HFFc6 (cell line): Measurements from ENCODE around the gene PPARGC1A. TPM values are rescaled to one million over a fixed set of nuclear protein-coding genes. Genes with fewer than 3 reads are reported as not detected.

Experiments
- DNase-seq: peaks from one replicate; pipeline ENCODE4 v3.0.0-alpha.2; 2018
- H3K27ac Mint-ChIP-seq: 2 replicates; pipeline ENCODE4 v1.8.0; 2020; ENCODE audit warnings: mild to moderate bottlenecking, mixed read lengths
- H3K27me3 Mint-ChIP-seq: 2 replicates; pipeline ENCODE4 v1.8.0; 2021; ENCODE audit warnings: mild to moderate bottlenecking, moderate library complexity, mixed read lengths; ENCODE audit not compliant: insufficient read depth
- H3K36me3 Mint-ChIP-seq: 2 replicates; pipeline ENCODE4 v1.8.0; 2021; ENCODE audit warnings: low read depth, mixed read lengths
- H3K4me1 Mint-ChIP-seq: 2 replicates; pipeline ENCODE4 v1.8.0; 2020; ENCODE audit warnings: low read depth, mixed read lengths
- H3K4me3 Mint-ChIP-seq: 2 replicates; pipeline ENCODE4 v1.8.0; 2020; ENCODE audit warnings: mild to moderate bottlenecking, moderate library complexity, mixed read lengths
- H3K9me3 Mint-ChIP-seq: 2 replicates; pipeline ENCODE4 v1.8.0; 2020; ENCODE audit warnings: mild to moderate bottlenecking, mixed read lengths
- total RNA-seq, 6 experiments: library from RNA; stranded (reverse); fragmentation: NEBNext Ultra II Directional; extraction: Animal tissue kit (Norgen Biotek cat#: 25700); gene quantifications; 2 replicates in 1 of 6; 3 replicates in 5 of 6; pipeline ENCODE4 v1.2.3, GENCODE V29; 2021
- TF ChIP-seq, protein P1 (sequence below): fragments of 200-600 bp; sonication (generic); IDR thresholded peaks from 2 replicates; pipeline ENCODE4 v1.5.0; 2021; ENCODE audit warnings: antibody characterized with exemption, mild to moderate bottlenecking

PPARGC1A gene
- total RNA-seq, 6 experiments from 2014 or later = not detected

DNA sequence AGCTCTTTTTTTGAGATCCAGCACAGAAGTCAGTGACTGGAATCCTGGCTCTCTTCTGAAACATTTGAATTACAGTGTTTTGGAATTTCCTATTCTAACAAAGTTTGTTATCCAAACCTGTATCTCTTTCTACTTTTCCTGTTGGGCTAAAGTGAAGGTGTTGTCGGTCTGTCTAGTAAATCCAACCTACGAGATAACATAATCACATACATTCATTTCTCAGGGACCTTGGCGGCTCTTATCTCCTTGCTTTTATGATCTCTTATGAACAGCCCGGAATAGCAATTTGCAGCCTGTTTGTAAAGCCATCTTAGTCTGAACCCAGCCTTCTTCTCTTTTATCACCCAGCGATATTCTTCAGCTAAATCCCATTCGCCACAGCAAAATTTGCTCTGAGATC lies 14.5 kb downstream of the PPARGC1A start:
- TF ChIP-seq, protein P1, sequence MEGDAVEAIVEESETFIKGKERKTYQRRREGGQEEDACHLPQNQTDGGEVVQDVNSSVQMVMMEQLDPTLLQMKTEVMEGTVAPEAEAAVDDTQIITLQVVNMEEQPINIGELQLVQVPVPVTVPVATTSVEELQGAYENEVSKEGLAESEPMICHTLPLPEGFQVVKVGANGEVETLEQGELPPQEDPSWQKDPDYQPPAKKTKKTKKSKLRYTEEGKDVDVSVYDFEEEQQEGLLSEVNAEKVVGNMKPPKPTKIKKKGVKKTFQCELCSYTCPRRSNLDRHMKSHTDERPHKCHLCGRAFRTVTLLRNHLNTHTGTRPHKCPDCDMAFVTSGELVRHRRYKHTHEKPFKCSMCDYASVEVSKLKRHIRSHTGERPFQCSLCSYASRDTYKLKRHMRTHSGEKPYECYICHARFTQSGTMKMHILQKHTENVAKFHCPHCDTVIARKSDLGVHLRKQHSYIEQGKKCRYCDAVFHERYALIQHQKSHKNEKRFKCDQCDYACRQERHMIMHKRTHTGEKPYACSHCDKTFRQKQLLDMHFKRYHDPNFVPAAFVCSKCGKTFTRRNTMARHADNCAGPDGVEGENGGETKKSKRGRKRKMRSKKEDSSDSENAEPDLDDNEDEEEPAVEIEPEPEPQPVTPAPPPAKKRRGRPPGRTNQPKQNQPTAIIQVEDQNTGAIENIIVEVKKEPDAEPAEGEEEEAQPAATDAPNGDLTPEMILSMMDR = no peak
- Mint-ChIP-seq H3K4me1 (no peaks in the 10 kb centered on the region), H3K27me3 (no peaks in the 10 kb centered on the region; the same call in none of the 2 replicates), H3K9me3 (peaks cover 17% of the 10 kb centered on the region), H3K4me3 (no peak overlapping the region), H3K36me3 (no peaks in the 10 kb centered on the region), H3K27ac (no peak overlapping the region)
- DNase-seq = no peak

DNA sequence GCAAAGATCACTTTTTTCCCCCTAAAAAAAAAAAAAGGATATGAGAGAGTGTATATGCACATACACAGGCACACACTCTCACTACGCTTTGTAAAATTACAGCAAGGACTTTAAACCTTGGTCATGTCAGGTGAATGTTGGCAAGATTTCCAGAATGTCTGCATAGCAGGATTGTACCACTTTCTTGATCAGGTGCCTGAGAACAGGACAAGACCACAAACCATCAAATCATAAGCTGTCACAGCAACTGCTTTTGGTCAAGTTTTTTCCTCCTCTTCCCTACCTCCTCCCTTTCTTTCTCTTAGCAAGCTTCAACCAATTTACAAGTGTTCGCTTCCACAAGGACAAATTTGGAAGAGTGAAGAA lies 15.3 kb downstream of the PPARGC1A start:
- H3K4me3 Mint-ChIP-seq = no peak overlapping the region
- peaks cover 13% of the 10 kb centered on the region for H3K9me3 Mint-ChIP-seq
- no peaks in the 10 kb centered on the region; the same call in none of the 2 replicates for H3K27me3 Mint-ChIP-seq
- H3K4me1 Mint-ChIP-seq = no peaks in the 10 kb centered on the region
- TF ChIP-seq, protein P1 = no peak
- H3K36me3 Mint-ChIP-seq = no peaks in the 10 kb centered on the region
- no peak overlapping the region for H3K27ac Mint-ChIP-seq
- no peak for DNase-seq

DNA sequence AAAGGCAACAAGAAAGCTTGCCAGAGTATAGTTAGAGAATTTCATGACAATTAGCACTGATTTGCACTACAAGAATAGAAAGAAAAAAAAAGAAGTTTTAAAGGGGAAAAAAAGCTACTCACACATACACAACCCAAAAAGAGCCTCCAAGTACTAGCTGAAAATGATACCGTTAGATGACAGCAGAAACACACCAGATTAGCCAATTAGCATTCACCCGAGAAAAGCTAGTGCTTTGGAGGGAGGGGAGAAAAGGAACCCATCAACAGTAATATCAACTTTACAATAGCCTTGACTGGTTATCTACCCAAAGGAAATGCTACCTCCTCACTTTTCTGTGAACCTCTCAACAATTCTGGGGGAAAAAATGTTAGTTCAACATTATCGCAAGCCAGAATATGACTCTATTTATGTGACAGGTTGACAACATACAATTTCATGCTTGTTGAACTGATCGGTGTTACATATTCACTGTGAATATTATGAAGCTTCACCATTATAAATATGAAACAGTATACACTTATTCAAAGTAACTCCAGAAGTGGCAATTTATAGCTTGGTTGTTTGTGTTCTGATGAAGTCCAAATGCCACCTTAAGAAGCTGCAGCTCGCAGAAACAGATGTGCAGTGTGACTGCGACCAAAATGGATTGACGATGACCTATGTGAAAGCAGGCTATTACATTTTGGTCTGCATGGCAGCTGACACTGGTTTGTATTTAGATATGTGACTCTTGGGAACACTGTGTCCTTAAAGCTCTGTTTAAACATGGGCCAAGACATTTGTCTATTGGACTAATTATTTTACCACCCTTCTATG lies 15.9 kb downstream of the PPARGC1A start:
- Mint-ChIP-seq H3K27ac (no peak overlapping the region), H3K4me1 (no peaks in the 10 kb centered on the region), H3K36me3 (no peaks in the 10 kb centered on the region), H3K27me3 (no peaks in the 10 kb centered on the region; the same call in none of the 2 replicates), H3K4me3 (no peak overlapping the region), H3K9me3 (peaks cover 13% of the 10 kb centered on the region)
- no peak for DNase-seq
- TF ChIP-seq, protein P1 = no peak

DNA sequence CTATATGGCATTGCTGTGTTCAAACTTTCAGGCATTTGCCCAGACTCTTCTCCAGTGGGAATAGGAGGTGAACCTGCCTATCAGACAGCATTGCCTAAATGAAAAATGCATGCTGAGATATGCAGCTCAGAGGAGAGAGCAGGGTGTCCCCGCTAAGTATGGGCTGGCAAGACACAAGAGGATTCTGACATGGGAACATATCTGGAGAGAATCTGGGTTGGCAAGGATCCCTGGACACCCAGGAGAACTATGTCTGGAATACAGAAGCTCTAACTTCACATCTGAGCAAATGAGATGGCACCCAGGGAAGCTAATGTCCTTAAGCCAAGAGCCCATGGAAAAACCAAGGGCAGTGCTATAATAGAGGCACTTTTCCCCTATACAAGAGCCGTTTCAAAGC lies 18.4 kb downstream of the PPARGC1A start:
- DNase-seq = no peak
- Mint-ChIP-seq H3K4me3 (no peak overlapping the region), H3K36me3 (no peaks in the 10 kb centered on the region), H3K27me3 (no peaks in the 10 kb centered on the region; the same call in 1 of the 2 replicates), H3K4me1 (no peaks in the 10 kb centered on the region), H3K9me3 (peaks cover 16% of the 10 kb centered on the region), H3K27ac (no peak overlapping the region)
- TF ChIP-seq, protein P1 = no peak

DNA sequence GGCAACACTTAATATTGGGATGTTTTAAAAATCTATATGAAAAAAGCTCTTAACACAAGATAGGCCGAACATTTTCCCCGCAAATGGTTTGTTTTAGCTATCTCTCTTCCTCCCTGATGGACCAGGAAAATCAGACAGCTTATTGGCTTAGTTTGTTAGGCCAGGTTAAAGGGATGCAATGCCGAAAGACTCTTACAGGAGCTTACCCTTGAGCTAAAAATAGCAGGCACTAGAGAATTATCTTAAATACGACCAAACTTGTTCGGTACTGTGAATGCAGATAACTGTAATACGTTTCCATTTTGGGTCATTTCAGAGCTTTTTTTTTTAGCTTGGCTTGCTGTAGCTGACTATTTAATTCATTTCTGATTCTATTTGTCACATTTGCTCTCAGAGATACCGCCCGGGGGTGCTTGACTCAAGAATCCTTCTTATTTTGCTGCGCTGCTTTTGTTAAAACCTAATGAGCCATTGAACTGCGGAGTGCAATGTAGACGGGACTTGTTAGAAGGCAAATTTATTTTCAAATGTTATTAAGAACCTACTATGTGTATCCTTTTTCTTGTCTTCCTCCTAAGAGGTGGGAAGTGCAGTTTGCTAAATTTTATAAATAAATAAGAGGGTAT lies 23.3 kb downstream of the PPARGC1A start:
- no peak for DNase-seq
- H3K4me1 Mint-ChIP-seq = no peaks in the 10 kb centered on the region
- TF ChIP-seq, protein P1 = no peak
- H3K9me3 Mint-ChIP-seq = peaks cover 12% of the 10 kb centered on the region
- H3K4me3 Mint-ChIP-seq = no peak overlapping the region
- H3K27me3 Mint-ChIP-seq = no peaks in the 10 kb centered on the region; the same call in 1 of the 2 replicates
- H3K27ac Mint-ChIP-seq = no peak overlapping the region
- H3K36me3 Mint-ChIP-seq = no peaks in the 10 kb centered on the region
